Left forelimb (tissue), 1 donor: ENCODE measurements around the gene PIP4K2A.
"Not testable (repeated sequence)": the region's sequence is repeated elsewhere in the genome, so short reads cannot be mapped to it uniquely, and the experiment has no call there.

Experiments
- DNase-seq: peaks from one replicate; pipeline ENCODE4 v3.0.0-alpha.2; 2018; ENCODE audit warnings: low spot score

PIP4K2A gene

GRCh38 chr10:22514414-22514758, 200.0 kb downstream of the PIP4K2A start:
- DNase-seq, result not testable (repeated sequence)

GRCh38 chr10:22513483-22514413, 200.6 kb downstream of the PIP4K2A start:
- not testable (repeated sequence) for DNase-seq

- DNase-seq, result not testable (repeated sequence)
Observed at GRCh38 chr10:22512015-22512414, 202.4 kb downstream of the PIP4K2A start.

- not testable (repeated sequence) for DNase-seq
Observed at GRCh38 chr10:22508214-22508613, 206.2 kb downstream of the PIP4K2A start.

GRCh38 chr10:22505911-22506685, 208.3 kb downstream of the PIP4K2A start:
- no peak for DNase-seq

GRCh38 chr10:22504766-22505165, 209.6 kb downstream of the PIP4K2A start:
- no peak for DNase-seq

GRCh38 chr10:22503315-22504088, 210.9 kb downstream of the PIP4K2A start:
- DNase-seq, result no peak

GRCh38 chr10:22501863-22502262, 212.5 kb downstream of the PIP4K2A start:
- no peak for DNase-seq

GRCh38 chr10:22501413-22501812, 213.0 kb downstream of the PIP4K2A start:
- DNase-seq, result no peak

- DNase-seq, result no peak
Observed at GRCh38 chr10:22500656-22501340, 213.6 kb downstream of the PIP4K2A start.

GRCh38 chr10:22499973-22500372, 214.4 kb downstream of the PIP4K2A start:
- DNase-seq, result not testable (repeated sequence)

- no peak for DNase-seq
Observed at GRCh38 chr10:22495396-22495795, 219.0 kb downstream of the PIP4K2A start.

GRCh38 chr10:22494007-22494406, 220.4 kb downstream of the PIP4K2A start:
- no peak for DNase-seq

GRCh38 chr10:22491931-22492615, 222.3 kb downstream of the PIP4K2A start:
- no peak for DNase-seq

- DNase-seq, result no peak
Observed at GRCh38 chr10:22491480-22491879, 222.9 kb downstream of the PIP4K2A start.

GRCh38 chr10:22489975-22490374, 224.4 kb downstream of the PIP4K2A start:
- no peak for DNase-seq

GRCh38 chr10:22489467-22489866, 224.9 kb downstream of the PIP4K2A start:
- DNase-seq, result no peak

- DNase-seq, result no peak
Observed at GRCh38 chr10:22486431-22486830, 227.9 kb downstream of the PIP4K2A start.
